Measurements from ENCODE around the gene GABRB3.

GRCh38 chr15:26806574-26806973 lies 33.7 kb upstream of the GABRB3 start:
- no peak for TF ChIP-seq POLR2A (IDR thresholded peaks at IDR 0.05; ENCODE audit: low read length)
- TF ChIP-seq GATA1 (IDR thresholded peaks at IDR 0.05; ENCODE audit: low read depth, low read length) = no peak
